Neural crest cell (in vitro differentiated cells): ENCODE data around the gene STPG4. TPM values are rescaled to one million over a fixed set of nuclear protein-coding genes. Genes with fewer than 3 reads are reported as not detected.

ENCODE experiments used
- DNase-seq: peaks from one replicate; pipeline ENCODE4 v3.0.0; 2021; ENCODE audit warnings: low read depth, mixed read lengths, low spot score
- H3K27ac Mint-ChIP-seq: one replicate; pipeline ENCODE4 v1.8.0; 2021; ENCODE audit warnings: mild to moderate bottlenecking, mixed read lengths; ENCODE audit not compliant: unreplicated experiment
- H3K27me3 Mint-ChIP-seq: 2 replicates; pipeline ENCODE4 v1.8.0; 2021; ENCODE audit warnings: low read depth, mild to moderate bottlenecking, mixed read lengths
- H3K36me3 Mint-ChIP-seq: 2 replicates; pipeline ENCODE4 v1.8.0; 2021; ENCODE audit warnings: low read depth, mild to moderate bottlenecking, mixed read lengths
- H3K4me1 Mint-ChIP-seq: 2 replicates; pipeline ENCODE4 v1.8.0; 2021; ENCODE audit warnings: mixed read lengths
- H3K4me3 Mint-ChIP-seq: one replicate; pipeline ENCODE4 v1.8.0; 2021; ENCODE audit warnings: mild to moderate bottlenecking, mixed read lengths
- H3K9me3 Mint-ChIP-seq: 2 replicates; pipeline ENCODE4 v1.8.0; 2021; ENCODE audit warnings: mixed read lengths
- CTCF ChIP-seq: fragments of 200-600 bp; sonication (generic); conservative IDR thresholded peaks from 2 replicates; pipeline ENCODE4 v1.5.0; 2021; ENCODE audit warnings: antibody characterized with exemption, mild to moderate bottlenecking
- total RNA-seq: library from RNA; stranded (reverse); gene quantifications from 2 replicates; pipeline ENCODE4 v1.2.1, GENCODE V29; 2021

The STPG4 gene
- total RNA-seq, 1 donor from 2014 or later = 0.26 TPM

- no peak overlapping the region for H3K4me3 Mint-ChIP-seq
Observed at GRCh38 chr2:47145466-47145865, 9.6 kb downstream of the STPG4 start.

GRCh38 chr2:47141520-47141919 lies 13.6 kb downstream of the STPG4 start:
- H3K4me3 Mint-ChIP-seq = no peak overlapping the region
- H3K4me1 Mint-ChIP-seq = no peaks in the 10 kb centered on the region
- H3K36me3 Mint-ChIP-seq = peaks cover 38% of the 10 kb centered on the region
- H3K27me3 Mint-ChIP-seq = no peaks in the 10 kb centered on the region
- H3K27ac Mint-ChIP-seq = no peak overlapping the region
- no peak for DNase-seq
- TF ChIP-seq CTCF = no peak
- H3K9me3 Mint-ChIP-seq = peaks cover 16% of the 10 kb centered on the region

More at GRCh38 chr2:47145466-47145865, 9.6 kb downstream of the STPG4 start:
- no peaks in the 10 kb centered on the region for H3K27me3 Mint-ChIP-seq
- H3K36me3 Mint-ChIP-seq = peaks cover 22% of the 10 kb centered on the region
- no peaks in the 10 kb centered on the region for H3K4me1 Mint-ChIP-seq
- DNase-seq = no peak
- TF ChIP-seq CTCF = no peak
- no peaks in the 10 kb centered on the region for H3K9me3 Mint-ChIP-seq
- no peak overlapping the region for H3K27ac Mint-ChIP-seq

- Mint-ChIP-seq H3K36me3 (peaks cover 25% of the 10 kb centered on the region), H3K27me3 (no peaks in the 10 kb centered on the region)
Observed at GRCh38 chr2:47134386-47135090, 20.6 kb downstream of the STPG4 start.

GRCh38 chr2:47133046-47133445 lies 22.1 kb downstream of the STPG4 start:
- peaks cover 16% of the 10 kb centered on the region for H3K9me3 Mint-ChIP-seq
- no peak for DNase-seq
- H3K27me3 Mint-ChIP-seq = no peaks in the 10 kb centered on the region
- H3K36me3 Mint-ChIP-seq = peaks cover 16% of the 10 kb centered on the region
- no peak for TF ChIP-seq CTCF
- H3K4me1 Mint-ChIP-seq = peaks cover 5% of the 10 kb centered on the region
- H3K27ac Mint-ChIP-seq = no peak overlapping the region
- H3K4me3 Mint-ChIP-seq = no peak overlapping the region

More at GRCh38 chr2:47134386-47135090, 20.6 kb downstream of the STPG4 start:
- H3K9me3 Mint-ChIP-seq = peaks cover 25% of the 10 kb centered on the region
- no peak overlapping the region for H3K27ac Mint-ChIP-seq
- TF ChIP-seq CTCF = no peak
- peaks cover 2% of the 10 kb centered on the region for H3K4me1 Mint-ChIP-seq
- no peak overlapping the region for H3K4me3 Mint-ChIP-seq
- DNase-seq = no peak

GRCh38 chr2:47129191-47129706 lies 25.9 kb downstream of the STPG4 start:
- H3K27ac Mint-ChIP-seq = no peak overlapping the region
- no peaks in the 10 kb centered on the region for H3K27me3 Mint-ChIP-seq
- DNase-seq = no peak
- peaks cover 9% of the 10 kb centered on the region for H3K9me3 Mint-ChIP-seq
- H3K4me1 Mint-ChIP-seq = peaks cover 5% of the 10 kb centered on the region
- H3K36me3 Mint-ChIP-seq = peaks cover 9% of the 10 kb centered on the region
- no peak for TF ChIP-seq CTCF
- no peak overlapping the region for H3K4me3 Mint-ChIP-seq
